Glutamatergic neuron (in vitro differentiated cells): Measurements from ENCODE around the gene FOSB. TPM values are rescaled to one million over a fixed set of nuclear protein-coding genes. Genes with fewer than 3 reads are reported as not detected.

Experiments used
- DNase-seq: peaks from one replicate; pipeline ENCODE4 v3.0.0; 2022
- H3K27ac Mint-ChIP-seq: one replicate; pipeline ENCODE4 v1.8.0; 2020; ENCODE audit warnings: mild to moderate bottlenecking, mixed read lengths, inconsistent platforms; ENCODE audit not compliant: unreplicated experiment
- H3K27me3 Mint-ChIP-seq: one replicate; pipeline ENCODE4 v1.8.0; 2020; ENCODE audit warnings: mild to moderate bottlenecking, moderate library complexity, mixed read lengths, inconsistent platforms; ENCODE audit not compliant: unreplicated experiment
- H3K36me3 Mint-ChIP-seq: one replicate; pipeline ENCODE4 v1.8.0; 2020; ENCODE audit warnings: mild to moderate bottlenecking, mixed read lengths, inconsistent platforms; ENCODE audit not compliant: unreplicated experiment
- H3K4me1 Mint-ChIP-seq: one replicate; pipeline ENCODE4 v1.8.0; 2020; ENCODE audit warnings: mild to moderate bottlenecking, low read depth, mixed read lengths, inconsistent platforms; ENCODE audit not compliant: unreplicated experiment
- H3K4me3 Mint-ChIP-seq: one replicate; pipeline ENCODE4 v1.8.0; 2020; ENCODE audit warnings: mild to moderate bottlenecking, mixed read lengths, inconsistent platforms; ENCODE audit not compliant: unreplicated experiment
- H3K9me3 Mint-ChIP-seq: one replicate; pipeline ENCODE4 v1.8.0; 2020; ENCODE audit warnings: mild to moderate bottlenecking, moderate library complexity, mixed read lengths, inconsistent platforms; ENCODE audit not compliant: unreplicated experiment
- CTCF ChIP-seq: fragments of 200-600 bp; sonication (generic); IDR thresholded peaks from one replicate; pipeline ENCODE4 v1.5.0; 2021; ENCODE audit not compliant: partially characterized antibody, unreplicated experiment
- long read RNA-seq: library from polyadenylated mRNA; unstranded; transcript quantifications from one replicate; pipeline ENCODE4 v2.0.0, GENCODE V29; 2020; ENCODE audit not compliant: unreplicated experiment
- total RNA-seq: library from RNA; stranded (reverse); fragmentation: NEBNext Ultra II Directional; extraction: Animal tissue kit (Norgen Biotek cat#: 25700); gene quantifications from one replicate; pipeline ENCODE4 v1.2.1, GENCODE V29; 2021; ENCODE audit not compliant: unreplicated experiment

FOSB gene
- not detected for total RNA-seq
- long read RNA-seq: 0 reads

- peaks cover 19% of the 10 kb centered on the region for H3K27me3 Mint-ChIP-seq
- no peak for TF ChIP-seq CTCF
- H3K9me3 Mint-ChIP-seq: peaks cover 6% of the 10 kb centered on the region
- H3K36me3 Mint-ChIP-seq: no peaks in the 10 kb centered on the region
- H3K4me1 Mint-ChIP-seq: peaks cover 5% of the 10 kb centered on the region
- no peak within 1 kb of the TSS for H3K27ac Mint-ChIP-seq
- H3K4me3 Mint-ChIP-seq: peak within 1 kb of the TSS; percentile 84
- DNase-seq: peak; percentile 91
Measured at GRCh38 chr19:45467456-45468158, at the start of gene FOSB. FOSB (plus strand) TSS chr19:45467996; CDS start chr19:45468587, 591 bp downstream.

GRCh38 chr19:45418802-45419201 is 49.0 kb upstream of the FOSB start:
- Mint-ChIP-seq H3K36me3 (no peaks in the 10 kb centered on the region), H3K27ac (no peak overlapping the region), H3K27me3 (peaks cover 12% of the 10 kb centered on the region), H3K4me1 (peaks cover 6% of the 10 kb centered on the region), H3K9me3 (peaks cover 6% of the 10 kb centered on the region), H3K4me3 (no peak overlapping the region)
- TF ChIP-seq CTCF: no peak
- no peak for DNase-seq

- no peak for DNase-seq
- peaks cover 6% of the 10 kb centered on the region for H3K4me1 Mint-ChIP-seq
- H3K27ac Mint-ChIP-seq: no peak overlapping the region
- H3K9me3 Mint-ChIP-seq: peaks cover 6% of the 10 kb centered on the region
- no peaks in the 10 kb centered on the region for H3K36me3 Mint-ChIP-seq
- TF ChIP-seq CTCF: no peak
- peaks cover 13% of the 10 kb centered on the region for H3K27me3 Mint-ChIP-seq
- H3K4me3 Mint-ChIP-seq: no peak overlapping the region
Measured at GRCh38 chr19:45419396-45419795, 48.4 kb upstream of the FOSB start.

- H3K36me3 Mint-ChIP-seq: no peaks in the 10 kb centered on the region
- peaks cover 6% of the 10 kb centered on the region for H3K4me1 Mint-ChIP-seq
- H3K27me3 Mint-ChIP-seq: peaks cover 13% of the 10 kb centered on the region
- H3K27ac Mint-ChIP-seq: no peak overlapping the region
- H3K9me3 Mint-ChIP-seq: peaks cover 6% of the 10 kb centered on the region
- no peak overlapping the region for H3K4me3 Mint-ChIP-seq
- DNase-seq: no peak
- no peak for TF ChIP-seq CTCF
Measured at GRCh38 chr19:45419895-45420294, 47.9 kb upstream of the FOSB start.

GRCh38 chr19:45420356-45420755 is 47.4 kb upstream of the FOSB start:
- no peak for DNase-seq
- H3K27me3 Mint-ChIP-seq: peaks cover 13% of the 10 kb centered on the region
- H3K4me1 Mint-ChIP-seq: peaks cover 6% of the 10 kb centered on the region
- no peak overlapping the region for H3K27ac Mint-ChIP-seq
- no peak for TF ChIP-seq CTCF
- peaks cover 6% of the 10 kb centered on the region for H3K9me3 Mint-ChIP-seq
- no peaks in the 10 kb centered on the region for H3K36me3 Mint-ChIP-seq
- no peak overlapping the region for H3K4me3 Mint-ChIP-seq
